Activated naive CD8-positive, alpha-beta T cell treated with anti-CD3 and anti-CD28 coated beads, Interleukin-2, amount 50 U/mL, for 24 hours (primary cell): ENCODE measurements around the gene PKDCC.

Experiments used
- ATAC-seq: fragments of 150-1000 bp; cut with Tn5 transposase; one replicate; pipeline ENCODE4 v1.10.0; 2021
- DNase-seq: peaks from one replicate; pipeline ENCODE4 v3.0.0; 2021
- H3K27ac Mint-ChIP-seq: one replicate; pipeline ENCODE4 v1.8.0; 2021; ENCODE audit warnings: mild to moderate bottlenecking, mixed read lengths
- H3K27me3 Mint-ChIP-seq: one replicate; pipeline ENCODE4 v1.8.0; 2021; ENCODE audit warnings: mixed read lengths
- H3K36me3 Mint-ChIP-seq: one replicate; pipeline ENCODE4 v1.8.0; 2021; ENCODE audit warnings: low read depth, mixed read lengths
- H3K4me1 Mint-ChIP-seq: one replicate; pipeline ENCODE4 v1.8.0; 2021; ENCODE audit warnings: mixed read lengths
- H3K4me3 Mint-ChIP-seq: one replicate; pipeline ENCODE4 v1.8.0; 2021; ENCODE audit warnings: mild to moderate bottlenecking, moderate library complexity, mixed read lengths
- H3K9me3 Mint-ChIP-seq: one replicate; pipeline ENCODE4 v1.8.0; 2021; ENCODE audit warnings: mixed read lengths

PKDCC gene, protein sequence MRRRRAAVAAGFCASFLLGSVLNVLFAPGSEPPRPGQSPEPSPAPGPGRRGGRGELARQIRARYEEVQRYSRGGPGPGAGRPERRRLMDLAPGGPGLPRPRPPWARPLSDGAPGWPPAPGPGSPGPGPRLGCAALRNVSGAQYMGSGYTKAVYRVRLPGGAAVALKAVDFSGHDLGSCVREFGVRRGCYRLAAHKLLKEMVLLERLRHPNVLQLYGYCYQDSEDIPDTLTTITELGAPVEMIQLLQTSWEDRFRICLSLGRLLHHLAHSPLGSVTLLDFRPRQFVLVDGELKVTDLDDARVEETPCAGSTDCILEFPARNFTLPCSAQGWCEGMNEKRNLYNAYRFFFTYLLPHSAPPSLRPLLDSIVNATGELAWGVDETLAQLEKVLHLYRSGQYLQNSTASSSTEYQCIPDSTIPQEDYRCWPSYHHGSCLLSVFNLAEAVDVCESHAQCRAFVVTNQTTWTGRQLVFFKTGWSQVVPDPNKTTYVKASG

DNA sequence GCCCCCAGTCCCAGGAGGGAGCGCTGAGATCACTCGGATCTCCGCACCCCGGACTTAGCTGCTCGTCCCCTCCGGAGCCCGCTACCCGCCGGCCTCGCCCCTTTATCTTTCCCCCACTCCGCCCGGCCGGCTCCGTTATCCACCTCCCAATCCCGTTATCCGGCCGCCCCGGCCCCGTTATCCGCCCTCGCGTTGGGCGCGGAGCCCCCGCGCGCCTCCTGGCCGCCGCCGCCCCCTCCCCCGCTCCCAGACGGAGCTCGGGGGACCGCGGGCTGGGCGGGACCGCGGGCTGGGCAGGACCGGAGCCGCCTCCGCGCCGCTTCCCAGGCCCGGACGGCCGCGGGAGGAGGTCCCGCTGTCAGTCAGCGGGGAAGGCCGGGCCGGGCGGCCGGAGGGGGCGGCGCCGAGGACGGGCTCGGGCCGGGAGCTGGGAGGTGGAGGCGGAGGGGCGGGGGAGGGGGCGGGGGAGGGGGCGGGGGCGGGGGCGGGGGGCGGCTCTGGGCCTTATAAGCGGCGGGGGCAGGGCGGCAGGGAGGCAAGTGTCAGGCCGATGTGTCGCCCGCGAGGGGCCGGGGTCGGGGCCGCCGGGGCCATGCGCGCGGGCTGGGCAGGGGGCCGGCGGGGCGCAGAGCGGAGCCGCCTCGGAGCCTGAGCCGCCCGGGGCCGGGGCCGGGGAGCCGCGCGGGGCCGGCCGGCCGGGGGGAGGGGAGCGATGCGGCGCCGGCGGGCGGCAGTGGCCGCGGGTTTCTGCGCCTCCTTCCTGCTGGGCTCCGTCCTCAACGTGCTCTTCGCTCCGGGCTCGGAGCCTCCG, at the start of gene PKDCC:
TSS of gene PKDCC (plus strand) at position 534 of the 811 bp plus-strand sequence. CDS start at position 713, 179 bp downstream.
- peaks cover 64% of the 10 kb centered on the region for H3K27me3 Mint-ChIP-seq
- H3K4me1 Mint-ChIP-seq: peaks cover 7% of the 10 kb centered on the region
- no peak within 1 kb of the TSS for H3K27ac Mint-ChIP-seq
- DNase-seq: peak; percentile 5
- H3K9me3 Mint-ChIP-seq: no peaks in the 10 kb centered on the region
- no peaks in the 10 kb centered on the region for H3K36me3 Mint-ChIP-seq
- H3K4me3 Mint-ChIP-seq: peak within 1 kb of the TSS; percentile 63
- ATAC-seq: peak; percentile 16

GRCh38 chr2:41998186-41999127, 49.4 kb upstream of the PKDCC start:
- no peak overlapping the region for H3K27ac Mint-ChIP-seq

DNA sequence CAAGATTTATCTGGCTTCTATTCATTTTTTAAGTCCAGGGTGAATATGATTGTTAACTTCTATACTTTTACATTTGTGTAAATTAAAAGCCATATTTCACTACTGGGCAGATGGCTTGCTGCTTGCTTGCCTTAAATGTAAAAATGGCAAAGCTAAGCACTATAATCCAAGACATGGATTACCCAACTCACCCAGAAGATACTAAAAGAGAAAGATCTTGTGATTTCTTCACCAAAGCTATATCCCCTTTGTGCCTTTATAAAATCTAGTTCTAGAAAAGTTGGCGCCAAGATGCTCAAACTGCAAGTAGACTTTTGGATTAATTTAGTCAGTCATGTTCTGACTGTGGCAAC, 48.7 kb upstream of the PKDCC start:
- Mint-ChIP-seq H3K9me3 (peaks cover 8% of the 10 kb centered on the region), H3K36me3 (peaks cover 2% of the 10 kb centered on the region), H3K4me3 (no peak overlapping the region), H3K27ac (no peak overlapping the region), H3K27me3 (no peaks in the 10 kb centered on the region), H3K4me1 (no peaks in the 10 kb centered on the region)
- DNase-seq: no peak
- no peak for ATAC-seq

More at GRCh38 chr2:41998186-41999127, 49.4 kb upstream of the PKDCC start:
- H3K9me3 Mint-ChIP-seq: peaks cover 3% of the 10 kb centered on the region
- no peaks in the 10 kb centered on the region for H3K4me1 Mint-ChIP-seq
- no peak for ATAC-seq
- no peak for DNase-seq
- H3K36me3 Mint-ChIP-seq: no peaks in the 10 kb centered on the region
- no peaks in the 10 kb centered on the region for H3K27me3 Mint-ChIP-seq
- no peak overlapping the region for H3K4me3 Mint-ChIP-seq

GRCh38 chr2:41999592-42000281, 48.1 kb upstream of the PKDCC start:
- Mint-ChIP-seq H3K36me3 (peaks cover 5% of the 10 kb centered on the region), H3K27ac (no peak overlapping the region), H3K27me3 (no peaks in the 10 kb centered on the region), H3K4me1 (no peaks in the 10 kb centered on the region), H3K4me3 (no peak overlapping the region), H3K9me3 (peaks cover 13% of the 10 kb centered on the region)
- DNase-seq (no peak), ATAC-seq (no peak)

DNA sequence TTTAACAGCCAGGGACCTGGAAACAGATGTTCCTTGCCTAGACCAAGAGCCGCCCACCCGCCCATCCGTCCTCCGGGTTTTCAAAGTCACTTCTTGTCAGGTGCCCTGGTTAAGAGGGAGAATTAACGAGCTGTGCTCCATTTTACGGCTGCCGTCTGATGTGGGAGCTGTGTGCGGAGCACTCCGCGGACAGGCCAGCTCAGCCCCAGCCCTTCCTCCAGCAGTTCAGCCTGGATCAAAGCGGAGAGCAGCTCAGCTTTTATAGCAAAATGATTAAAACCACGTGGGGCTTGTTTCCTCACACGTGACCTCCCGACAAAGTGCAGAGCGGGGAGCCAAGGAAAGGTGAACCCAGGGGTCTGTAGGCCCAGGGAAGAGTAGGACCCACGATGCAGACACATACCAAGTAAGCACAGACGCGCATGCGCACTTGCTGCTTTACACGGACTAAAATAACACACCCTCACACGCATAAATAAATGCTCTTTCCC, 46.1 kb upstream of the PKDCC start:
- peaks cover 20% of the 10 kb centered on the region for H3K9me3 Mint-ChIP-seq
- DNase-seq (no peak), ATAC-seq (no peak)
- no peak overlapping the region for H3K4me3 Mint-ChIP-seq
- H3K27ac Mint-ChIP-seq: no peak overlapping the region
- peaks cover 5% of the 10 kb centered on the region for H3K36me3 Mint-ChIP-seq
- no peaks in the 10 kb centered on the region for H3K4me1 Mint-ChIP-seq
- no peaks in the 10 kb centered on the region for H3K27me3 Mint-ChIP-seq

DNA sequence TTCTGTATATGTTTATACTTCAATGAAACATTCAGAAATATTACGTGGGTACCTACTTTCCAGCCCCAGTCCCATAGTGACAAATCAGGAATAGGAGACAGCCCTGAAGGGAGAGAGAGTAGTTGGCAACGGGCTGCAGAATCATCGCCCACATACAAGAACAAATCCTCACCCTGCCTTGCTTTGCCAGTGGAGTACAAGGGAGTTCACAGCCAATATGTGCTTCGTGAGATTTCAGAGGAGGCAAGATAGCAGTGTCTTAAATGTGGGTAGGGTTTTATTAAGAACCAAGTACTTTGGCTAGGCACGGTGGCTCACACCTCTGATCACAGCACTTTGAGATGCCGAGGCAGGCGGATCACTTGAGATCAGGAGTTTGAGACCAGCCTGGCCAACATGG, 40.3 kb upstream of the PKDCC start:
- H3K27ac Mint-ChIP-seq: no peak overlapping the region
- no peak for ATAC-seq

GRCh38 chr2:42008241-42008921, 39.4 kb upstream of the PKDCC start:
- DNase-seq (no peak), ATAC-seq (no peak)
- H3K4me1 Mint-ChIP-seq: peaks cover 13% of the 10 kb centered on the region
- peaks cover 18% of the 10 kb centered on the region for H3K9me3 Mint-ChIP-seq
- peaks cover 11% of the 10 kb centered on the region for H3K27me3 Mint-ChIP-seq
- peaks cover 5% of the 10 kb centered on the region for H3K36me3 Mint-ChIP-seq
- H3K4me3 Mint-ChIP-seq: no peak overlapping the region
- H3K27ac Mint-ChIP-seq: no peak overlapping the region

More for the DNA sequence above, 40.3 kb upstream of the PKDCC start:
- Mint-ChIP-seq H3K36me3 (peaks cover 5% of the 10 kb centered on the region), H3K4me3 (no peak overlapping the region), H3K4me1 (peaks cover 13% of the 10 kb centered on the region), H3K27me3 (peaks cover 11% of the 10 kb centered on the region), H3K9me3 (peaks cover 21% of the 10 kb centered on the region)
- no peak for DNase-seq

- DNase-seq: no peak
- Mint-ChIP-seq H3K4me3 (no peak overlapping the region), H3K36me3 (no peaks in the 10 kb centered on the region), H3K9me3 (peaks cover 8% of the 10 kb centered on the region), H3K4me1 (peaks cover 13% of the 10 kb centered on the region), H3K27ac (peak overlapping the region; percentile 13), H3K27me3 (peaks cover 11% of the 10 kb centered on the region)
- ATAC-seq: peak; percentile 33
Observed at GRCh38 chr2:42009657-42010580, 37.9 kb upstream of the PKDCC start.

DNA sequence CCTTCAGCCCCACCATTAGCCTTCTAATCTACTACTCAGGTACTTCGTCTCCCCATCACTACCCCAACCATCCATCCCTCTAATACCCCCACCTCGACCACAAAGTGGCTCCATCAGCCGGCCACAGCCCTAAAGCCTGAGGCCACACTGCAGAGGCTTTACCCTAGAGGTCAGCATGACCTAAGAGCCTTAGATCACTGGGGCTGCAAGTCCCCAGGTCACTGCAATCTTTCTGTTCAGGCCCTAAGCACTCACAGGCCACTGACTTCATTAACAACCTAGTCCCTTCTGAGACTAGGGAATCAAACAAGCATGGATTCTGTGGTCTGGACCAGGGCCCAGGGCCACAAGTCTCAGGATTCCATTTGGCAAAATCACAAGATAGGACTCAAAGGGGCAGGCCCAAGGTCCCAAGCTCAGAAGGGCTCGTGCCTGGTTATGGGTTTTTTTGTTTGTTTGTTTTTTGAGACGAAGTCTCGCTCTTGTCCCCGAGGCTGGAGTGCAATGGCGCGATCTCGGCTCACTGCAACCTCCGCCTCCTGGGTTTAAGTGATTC, 37.0 kb upstream of the PKDCC start:
- peaks cover 13% of the 10 kb centered on the region for H3K4me1 Mint-ChIP-seq
- peaks cover 11% of the 10 kb centered on the region for H3K27me3 Mint-ChIP-seq
- DNase-seq (no peak), ATAC-seq (no peak)
- H3K36me3 Mint-ChIP-seq: no peaks in the 10 kb centered on the region
- no peak overlapping the region for H3K27ac Mint-ChIP-seq
- H3K4me3 Mint-ChIP-seq: no peak overlapping the region
- H3K9me3 Mint-ChIP-seq: peaks cover 3% of the 10 kb centered on the region

DNA sequence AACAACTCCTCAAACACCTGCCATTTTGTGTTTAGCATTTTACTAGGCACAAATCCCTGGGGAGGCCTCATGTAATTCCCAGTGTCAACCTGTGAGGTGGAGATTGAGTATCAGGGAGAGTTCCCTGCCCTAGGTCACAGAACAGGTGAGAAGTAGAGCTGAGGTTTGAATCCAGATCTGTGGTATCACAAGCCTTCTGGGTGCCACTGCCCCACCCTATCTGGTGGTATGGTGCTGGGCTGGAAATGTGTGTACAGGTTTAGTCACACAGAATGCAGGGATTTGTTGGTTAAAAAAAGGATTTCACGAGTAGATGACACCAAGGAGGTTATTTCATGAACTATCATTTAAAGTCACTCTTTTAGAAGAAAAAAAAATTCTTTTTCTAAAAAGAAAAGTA, 35.7 kb upstream of the PKDCC start:
- no peaks in the 10 kb centered on the region for H3K36me3 Mint-ChIP-seq
- H3K27ac Mint-ChIP-seq: no peak overlapping the region
- peaks cover 3% of the 10 kb centered on the region for H3K9me3 Mint-ChIP-seq
- no peak overlapping the region for H3K4me3 Mint-ChIP-seq
- DNase-seq (no peak), ATAC-seq (no peak)
- H3K4me1 Mint-ChIP-seq: peaks cover 13% of the 10 kb centered on the region
- H3K27me3 Mint-ChIP-seq: peaks cover 10% of the 10 kb centered on the region

- Mint-ChIP-seq H3K4me1 (peaks cover 13% of the 10 kb centered on the region), H3K4me3 (no peak overlapping the region), H3K27me3 (peaks cover 7% of the 10 kb centered on the region), H3K9me3 (peaks cover 3% of the 10 kb centered on the region), H3K27ac (no peak overlapping the region), H3K36me3 (no peaks in the 10 kb centered on the region)
- ATAC-seq: no peak
- DNase-seq: no peak
Observed at GRCh38 chr2:42012651-42013050, 35.2 kb upstream of the PKDCC start.

- no peak overlapping the region for H3K27ac Mint-ChIP-seq
- no peak overlapping the region for H3K4me3 Mint-ChIP-seq
- H3K36me3 Mint-ChIP-seq: no peaks in the 10 kb centered on the region
- DNase-seq: no peak
- H3K4me1 Mint-ChIP-seq: peaks cover 13% of the 10 kb centered on the region
- H3K9me3 Mint-ChIP-seq: peaks cover 3% of the 10 kb centered on the region
- peaks cover 3% of the 10 kb centered on the region for H3K27me3 Mint-ChIP-seq
- no peak for ATAC-seq
Observed at GRCh38 chr2:42013409-42013808, 34.4 kb upstream of the PKDCC start.
